Measurements from ENCODE around the gene RNF220.

Gene RNF220

DNA sequence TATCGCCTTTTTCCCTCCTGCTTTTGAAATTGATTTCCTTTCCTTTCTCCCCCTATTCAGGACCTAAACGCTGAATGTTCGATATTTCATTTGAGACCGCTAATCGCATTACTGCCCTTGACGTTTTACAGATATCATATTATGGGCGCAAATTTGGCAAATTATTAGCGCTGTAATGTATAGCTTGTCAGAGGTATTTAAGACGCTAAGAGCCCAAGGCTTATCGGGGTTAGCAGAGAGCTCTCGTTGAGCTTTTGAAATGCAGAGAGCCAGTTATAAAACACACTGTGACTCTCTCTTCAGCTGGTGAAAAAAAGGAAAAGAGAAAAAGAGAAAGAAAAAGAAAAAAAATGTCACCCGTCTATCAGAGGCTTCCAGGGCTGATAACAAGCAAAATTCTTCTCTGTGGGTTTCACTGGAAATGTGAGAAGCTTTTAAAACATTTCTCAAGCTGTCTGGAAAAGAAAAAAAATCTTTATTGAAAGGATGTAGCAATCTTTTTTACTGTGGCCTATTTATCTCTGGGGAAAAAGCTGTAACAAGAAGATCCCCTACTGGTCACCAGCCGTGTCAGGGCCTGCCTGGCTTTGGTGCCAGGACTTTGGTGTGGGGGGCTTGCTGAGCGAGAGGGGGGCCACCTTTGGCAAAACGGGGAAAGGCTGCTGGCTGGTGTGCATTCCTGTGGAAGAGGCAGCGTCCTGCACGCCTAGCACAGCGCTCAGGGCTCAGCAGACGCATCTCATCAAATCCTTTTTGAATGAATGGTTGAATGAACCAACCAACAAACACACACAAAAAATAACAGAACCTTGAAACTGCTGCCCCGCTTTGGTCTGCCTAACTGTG, 119.8 kb downstream of the RNF220 start:
- no peak for ATAC-seq

DNA sequence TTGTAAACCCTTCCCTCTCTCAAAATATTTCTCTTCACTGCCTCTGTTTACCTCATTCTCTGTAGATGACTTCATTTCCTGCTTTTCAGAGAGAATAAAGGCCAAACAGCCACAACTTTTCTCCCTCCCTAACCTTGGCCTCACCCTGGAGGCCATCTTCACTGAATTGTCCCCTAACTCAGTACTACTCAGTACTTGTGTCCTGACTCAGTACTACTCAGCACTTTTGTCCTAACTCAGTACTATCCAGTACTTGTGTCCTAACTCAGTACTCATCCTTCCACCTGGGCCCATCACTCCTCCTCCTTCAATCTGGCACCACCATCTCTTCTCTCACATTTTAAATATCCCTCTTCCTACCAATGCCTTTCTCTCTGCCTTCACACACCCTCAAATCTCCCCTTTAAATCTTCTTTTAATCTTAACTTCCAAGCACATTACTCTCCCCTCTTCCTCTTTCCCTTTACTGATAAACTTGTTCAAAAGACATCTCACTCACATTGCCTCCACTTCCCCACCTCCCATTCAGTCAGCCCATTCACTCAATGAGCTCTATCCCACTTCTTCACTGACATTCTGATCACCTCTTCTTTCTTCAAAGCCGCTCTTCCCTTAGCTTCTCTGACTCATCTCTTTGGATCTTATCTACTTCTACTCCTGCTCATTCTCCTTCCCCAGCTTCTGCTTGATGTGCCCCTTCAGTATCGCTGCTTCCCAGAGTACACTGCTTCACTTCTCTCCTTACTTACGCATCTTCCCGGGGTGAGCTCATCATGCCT, 121.4 kb downstream of the RNF220 start:
- no peak for ATAC-seq

DNA sequence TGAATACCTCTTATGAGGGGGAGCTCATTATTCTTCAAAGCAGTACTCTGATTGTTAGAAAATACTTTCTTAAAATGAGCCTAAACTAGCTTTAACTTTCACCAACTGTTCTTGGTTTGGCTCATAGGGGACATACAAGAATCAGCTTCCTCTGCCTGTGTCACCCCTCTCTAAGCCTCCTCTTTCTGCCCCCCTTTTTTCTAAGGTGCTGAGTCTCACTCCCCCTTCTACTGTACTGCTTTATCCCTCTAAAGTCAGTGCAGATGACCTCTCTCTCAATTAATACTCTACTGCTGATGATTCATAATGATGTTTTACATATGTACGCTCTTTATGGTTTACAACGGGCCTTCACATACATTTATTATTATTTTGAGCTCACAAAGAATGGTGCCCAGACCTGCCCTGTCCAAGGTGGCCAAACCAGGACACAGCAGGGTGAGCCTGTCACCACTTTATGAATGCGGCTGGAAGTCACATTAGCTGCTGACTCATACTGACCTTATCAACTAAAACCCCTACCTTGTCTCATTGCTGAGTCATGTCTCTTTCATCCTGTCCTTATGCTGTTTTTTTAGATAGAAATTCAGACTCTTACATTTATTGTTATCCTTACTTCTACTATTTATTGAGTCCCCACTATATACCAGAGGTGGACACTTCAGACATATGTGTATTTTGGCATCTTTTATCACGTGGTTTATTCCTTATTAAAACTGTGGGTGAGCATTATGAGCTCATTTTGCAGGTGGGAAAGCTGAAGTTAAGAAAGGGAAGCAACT, 126.9 kb downstream of the RNF220 start:
- peak; percentile 86 to 92 for ATAC-seq

DNA sequence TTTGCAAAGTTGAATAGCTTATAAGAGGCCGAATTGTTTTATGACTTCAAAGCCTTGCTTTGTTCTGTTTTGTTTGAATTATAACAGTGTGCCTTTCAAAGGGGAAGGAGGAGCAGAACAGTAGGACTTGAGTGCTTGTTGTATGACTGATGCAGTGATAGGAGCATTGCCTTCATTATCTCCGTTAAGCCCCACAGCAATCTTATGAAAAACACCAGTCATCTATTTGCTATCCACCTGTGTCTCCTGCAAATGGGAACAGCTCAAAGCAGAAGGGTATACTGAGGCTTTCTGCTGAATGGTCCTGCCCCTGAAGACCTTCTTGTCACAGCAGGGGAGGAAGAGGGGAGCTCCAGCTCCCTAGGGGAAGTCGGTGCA, 127.5 kb downstream of the RNF220 start:
- ATAC-seq: no peak

DNA sequence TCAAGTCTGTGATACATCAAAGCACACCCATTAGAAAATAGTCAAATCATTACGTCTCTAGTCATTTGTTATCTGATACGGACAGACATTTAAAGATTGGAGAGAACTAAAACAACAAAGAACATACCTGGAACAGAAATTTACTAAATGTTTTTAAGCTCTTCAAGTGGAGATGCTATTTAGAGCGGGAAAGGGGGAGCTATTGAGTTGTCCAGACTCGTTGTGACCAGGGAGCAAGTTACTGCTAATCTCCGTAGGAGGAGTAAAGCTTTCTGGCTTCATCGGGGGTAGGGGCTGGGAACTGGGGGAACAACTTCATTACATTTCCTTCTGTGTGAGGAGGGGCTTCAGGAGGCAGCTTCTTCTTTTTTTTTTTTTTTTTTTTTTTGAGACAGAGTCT, 129.7 kb downstream of the RNF220 start:
- no peak for ATAC-seq

DNA sequence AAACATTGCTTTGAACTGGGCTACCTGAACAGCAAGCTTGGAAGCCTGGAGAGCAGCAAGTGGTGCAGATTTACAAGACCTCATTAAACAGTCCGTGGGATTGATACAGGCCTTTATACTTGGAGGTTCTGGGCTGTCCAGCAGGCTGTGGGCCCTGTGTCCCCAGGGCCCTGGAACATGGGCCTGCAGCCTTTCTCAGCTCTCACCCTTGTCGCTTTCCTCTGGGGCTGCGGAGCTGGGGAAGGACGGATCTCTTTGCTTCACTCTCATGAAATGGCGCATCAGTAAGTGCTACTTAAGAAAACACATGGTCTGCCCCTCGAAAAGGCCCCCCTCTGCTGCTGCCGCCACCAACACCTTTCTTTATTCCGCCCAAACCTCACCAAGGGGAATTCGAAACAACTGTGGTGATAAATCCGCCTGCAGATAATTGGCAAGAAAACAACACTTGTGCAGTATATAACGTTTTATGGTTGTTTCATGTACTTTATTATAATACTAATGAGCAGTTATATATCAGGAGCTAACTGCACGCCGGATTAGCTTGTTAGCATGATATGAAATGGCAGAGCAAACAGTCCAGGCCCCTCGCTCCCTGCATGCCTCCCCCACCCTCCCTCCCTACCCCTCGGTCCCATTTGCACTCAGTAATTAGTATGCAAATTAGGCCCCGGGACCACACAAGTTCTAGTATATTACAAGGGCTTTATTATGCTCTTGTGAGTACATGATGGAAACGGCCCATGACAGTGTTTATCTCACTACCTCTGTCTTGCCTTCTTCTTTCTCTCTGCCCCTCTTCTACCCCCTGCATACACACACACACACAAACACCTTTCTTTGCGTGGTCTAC, 131.5 kb downstream of the RNF220 start:
- no peak for ATAC-seq

DNA sequence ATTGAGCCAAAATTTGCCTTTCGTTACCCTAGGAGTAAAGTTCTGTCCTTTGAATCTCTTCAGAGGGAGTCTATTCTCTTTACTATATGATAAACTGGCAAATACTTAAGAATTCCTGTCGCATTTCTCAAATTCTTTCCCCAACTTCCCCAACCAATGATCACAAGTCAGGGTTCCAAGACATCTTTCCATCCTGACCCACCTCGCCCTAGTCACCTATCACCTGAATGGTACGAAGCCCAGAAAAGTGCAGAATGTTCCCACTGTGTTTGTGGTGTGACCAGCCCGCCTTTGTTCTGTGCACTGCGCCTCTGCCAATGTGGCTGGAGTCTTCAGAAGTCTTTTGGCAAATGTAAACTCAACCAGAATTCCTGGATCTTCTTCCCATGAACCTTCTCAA, 132.5 kb downstream of the RNF220 start:
- ATAC-seq: no peak

DNA sequence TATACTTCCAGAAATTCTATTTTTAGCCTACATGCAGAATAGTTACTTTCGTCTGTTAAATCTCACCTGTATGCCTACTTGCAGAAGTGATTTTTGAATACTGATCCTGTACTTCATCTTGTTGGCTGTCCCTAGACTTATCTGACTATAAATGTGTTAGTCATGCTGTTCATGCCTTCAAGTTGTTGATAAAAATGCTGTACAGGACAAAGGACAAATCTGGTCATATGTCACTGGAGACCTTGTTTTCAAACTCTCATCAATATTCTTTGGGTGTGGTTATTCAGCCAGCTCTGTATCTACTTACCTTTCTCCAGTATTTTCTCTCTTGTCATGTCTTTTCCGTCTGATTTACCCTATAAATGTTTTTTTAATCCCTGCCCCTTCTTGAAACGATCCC, 132.9 kb downstream of the RNF220 start:
- no peak for ATAC-seq

DNA sequence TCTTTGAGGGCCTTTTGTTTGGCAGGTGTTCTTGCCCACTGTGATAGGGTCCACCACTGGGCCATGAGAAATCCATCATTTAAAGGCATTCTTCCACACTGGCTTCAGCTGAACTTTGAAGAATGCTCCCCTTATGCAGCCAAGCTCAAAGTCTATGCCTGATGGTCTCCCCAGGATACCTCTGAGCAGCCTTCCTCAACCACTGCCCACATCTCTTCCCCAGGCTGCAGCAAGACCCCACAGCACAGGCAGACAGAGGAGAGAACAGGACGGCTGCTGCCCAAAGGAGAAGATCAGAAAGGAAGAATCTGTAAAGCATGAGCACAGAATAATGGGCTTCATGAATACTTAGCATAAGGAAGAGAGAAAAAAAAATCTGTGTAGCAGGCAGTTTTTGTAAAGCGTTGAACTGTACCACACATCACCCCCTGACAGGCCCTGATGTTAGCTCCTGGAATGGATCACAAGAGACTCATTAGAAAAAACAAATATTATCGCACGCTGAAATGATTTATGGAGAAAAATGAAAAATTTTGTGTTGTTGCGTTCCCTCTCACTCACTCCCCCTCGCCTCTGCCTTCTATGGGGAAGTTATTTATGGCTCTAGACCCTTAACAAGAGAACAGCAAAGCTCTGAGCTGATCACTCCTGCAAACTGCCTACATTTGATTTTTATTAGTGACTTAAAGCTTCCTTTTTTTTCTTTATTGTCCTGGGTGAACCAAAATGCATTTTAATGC, 135.1 kb downstream of the RNF220 start:
- no peak for ATAC-seq

DNA sequence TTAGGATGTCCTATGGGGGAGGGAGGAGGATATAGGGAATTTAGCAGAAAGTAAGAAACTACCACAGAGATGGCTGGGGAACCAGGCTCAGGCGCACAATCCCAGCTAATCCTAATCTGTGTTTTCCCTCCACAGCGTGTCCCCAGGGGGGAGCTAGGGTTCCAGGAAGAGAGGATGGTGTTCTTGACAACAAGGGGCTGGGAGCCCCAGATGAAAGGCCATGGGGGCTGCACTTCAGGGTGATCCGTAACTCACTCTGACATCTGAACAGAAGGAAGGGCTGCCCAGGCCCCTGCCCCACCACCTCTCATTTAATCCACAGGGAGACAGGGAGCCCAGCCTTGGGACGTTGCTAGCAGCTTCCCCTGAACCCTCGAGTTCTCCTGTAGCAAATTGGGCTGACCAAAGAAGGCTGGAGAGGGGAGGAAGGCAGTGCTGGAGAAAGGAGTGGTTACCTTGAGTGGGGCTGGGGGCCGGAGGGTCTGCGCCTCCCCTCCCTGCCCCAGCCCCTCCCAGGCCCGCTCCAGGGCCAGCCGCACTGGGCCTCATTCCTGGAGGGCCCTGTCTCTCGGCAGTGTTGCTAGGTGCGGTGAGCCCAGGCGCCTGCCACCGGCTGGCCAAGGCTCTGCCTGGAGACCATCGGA, 137.5 kb downstream of the RNF220 start:
- ATAC-seq: no peak

DNA sequence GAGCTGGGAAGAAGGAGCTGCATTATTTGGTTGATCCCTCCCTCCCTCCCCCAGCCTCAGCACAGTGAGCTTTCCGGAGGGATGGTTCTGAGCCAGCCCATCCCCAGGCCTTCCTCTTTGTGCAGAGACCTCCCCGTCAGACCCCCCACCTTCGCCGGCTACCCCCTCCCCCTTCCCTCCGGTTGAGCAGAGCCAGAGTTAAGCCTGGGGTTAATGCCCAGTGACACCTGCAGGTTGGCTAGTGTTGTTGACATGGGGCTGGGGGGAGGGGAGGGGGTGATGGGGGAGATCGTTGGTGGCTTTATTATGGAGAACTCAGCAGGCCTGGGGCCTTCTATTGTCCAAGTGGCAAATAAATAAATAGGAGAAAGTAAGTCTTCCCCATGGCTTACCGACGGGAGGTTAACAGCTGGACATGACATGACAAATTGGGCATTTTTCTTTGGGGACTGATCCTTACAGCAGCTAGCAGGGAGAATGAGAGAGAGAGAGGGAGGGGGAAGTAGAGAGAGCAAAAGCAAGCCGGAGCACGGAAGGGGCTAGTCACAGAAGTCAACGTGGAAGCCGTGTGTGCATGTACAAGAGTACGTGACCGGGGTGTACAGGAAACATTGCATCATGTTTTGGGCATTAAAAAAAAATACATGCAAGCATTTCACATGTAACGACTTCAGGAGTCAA, 138.1 kb downstream of the RNF220 start:
- no peak for ATAC-seq

DNA sequence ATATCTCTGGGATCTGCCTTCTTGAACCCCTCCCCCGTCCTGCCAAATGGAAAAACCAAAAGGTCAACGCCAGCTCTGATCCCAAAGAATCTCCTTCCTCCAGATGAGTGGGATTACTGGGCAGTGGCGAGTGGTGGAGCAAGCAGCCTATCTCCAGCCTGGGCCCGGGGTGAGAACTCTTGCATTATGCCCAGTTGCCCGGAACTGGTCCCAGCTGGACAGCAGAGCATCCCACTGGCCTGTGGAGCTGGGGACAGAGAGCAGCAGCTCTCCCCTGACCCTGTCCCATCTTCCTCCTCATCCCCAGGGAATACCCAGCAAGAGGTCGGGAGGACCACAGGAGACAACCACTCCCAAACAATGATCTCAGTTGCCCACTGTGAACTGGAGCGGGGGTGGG, 138.7 kb downstream of the RNF220 start:
- no peak for ATAC-seq

DNA sequence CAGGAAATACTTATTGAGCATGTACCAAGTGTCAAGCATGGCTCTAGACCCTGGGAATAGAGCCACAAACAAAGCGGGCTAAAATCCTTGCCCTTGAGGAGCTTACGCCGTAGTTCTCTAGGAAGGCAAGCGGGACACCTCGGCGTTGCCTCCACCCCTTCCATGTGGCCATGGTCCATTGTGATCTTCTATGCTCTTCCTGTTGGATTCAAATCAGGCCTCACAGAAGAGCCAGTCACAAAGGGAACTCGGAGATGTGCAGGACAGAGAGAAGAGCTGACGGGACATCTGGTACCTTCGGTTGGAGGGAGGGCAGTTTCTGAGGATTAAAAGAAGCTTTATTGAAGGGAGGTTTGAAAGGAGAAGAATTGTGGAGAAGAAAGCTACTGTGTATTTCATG, 139.9 kb downstream of the RNF220 start:
- no peak for ATAC-seq

DNA sequence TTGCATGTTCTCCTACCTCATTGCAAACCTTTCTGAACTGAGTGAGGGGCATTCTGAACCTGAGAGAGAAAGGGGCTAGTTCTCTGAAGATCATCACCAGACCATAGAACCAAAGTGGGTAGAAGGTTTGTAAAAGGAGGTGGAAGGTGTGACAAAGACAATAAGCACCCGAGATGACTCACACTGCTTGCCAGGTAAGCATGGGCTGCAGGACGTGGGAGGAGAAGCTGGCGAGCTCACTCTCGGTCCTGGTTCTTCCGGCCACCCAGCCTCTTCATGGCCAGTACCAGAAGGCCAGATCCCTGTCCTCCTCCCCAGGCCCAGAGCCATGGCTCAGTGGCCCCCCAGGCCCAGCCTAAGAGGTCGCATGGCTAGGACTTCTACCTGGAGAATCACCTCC, 140.9 kb downstream of the RNF220 start:
- ATAC-seq: no peak

DNA sequence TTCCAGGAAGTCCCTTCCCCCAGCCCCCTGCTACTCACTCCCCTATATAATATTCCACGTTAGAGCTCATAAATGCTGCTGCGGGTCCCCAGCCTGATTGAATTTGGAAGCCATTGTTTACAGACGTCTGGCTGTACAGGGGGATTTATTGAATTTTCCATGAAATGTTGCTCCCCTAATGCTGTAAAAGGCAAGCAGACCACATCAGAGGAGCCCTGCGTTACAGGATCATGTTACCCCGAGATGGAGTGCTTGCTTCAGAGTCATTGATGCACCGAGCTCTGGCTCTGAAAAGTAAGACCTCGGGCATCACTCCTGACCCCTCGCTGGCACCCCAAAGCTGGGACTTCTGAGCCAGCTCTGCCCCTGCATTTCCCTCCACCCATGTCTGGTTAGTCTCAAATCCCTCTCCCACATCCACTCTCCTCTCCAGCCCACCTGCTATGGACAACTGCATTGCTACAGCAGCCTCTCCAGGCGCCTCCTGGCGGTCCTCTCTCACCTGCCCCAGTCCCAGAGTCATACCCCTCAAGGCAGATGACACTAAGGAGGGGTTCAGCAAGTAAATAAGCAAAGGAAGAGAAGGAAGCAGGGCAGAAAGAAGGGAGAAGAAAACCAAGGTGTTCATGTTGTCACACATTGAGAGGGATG, 141.5 kb downstream of the RNF220 start:
- ATAC-seq: no peak

DNA sequence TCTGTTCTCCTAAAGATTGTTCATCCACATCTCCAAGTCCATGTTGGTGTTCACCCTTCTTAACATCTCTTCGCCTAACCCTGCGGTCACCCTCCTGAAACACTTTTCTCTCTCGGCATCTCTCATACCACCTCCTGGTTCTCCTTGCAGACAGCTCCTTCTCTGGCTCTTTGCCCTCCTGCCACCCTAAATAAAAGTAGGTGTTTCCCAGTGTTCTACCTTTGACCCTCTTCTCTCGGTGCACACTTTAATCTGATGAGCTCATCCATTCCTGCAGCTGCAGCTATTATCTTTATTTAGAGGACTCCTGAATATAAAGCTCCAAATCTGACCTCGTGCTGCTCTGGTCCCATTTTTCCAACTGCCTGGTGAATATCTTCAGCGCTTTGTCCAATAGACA, 142.3 kb downstream of the RNF220 start:
- no peak for ATAC-seq

DNA sequence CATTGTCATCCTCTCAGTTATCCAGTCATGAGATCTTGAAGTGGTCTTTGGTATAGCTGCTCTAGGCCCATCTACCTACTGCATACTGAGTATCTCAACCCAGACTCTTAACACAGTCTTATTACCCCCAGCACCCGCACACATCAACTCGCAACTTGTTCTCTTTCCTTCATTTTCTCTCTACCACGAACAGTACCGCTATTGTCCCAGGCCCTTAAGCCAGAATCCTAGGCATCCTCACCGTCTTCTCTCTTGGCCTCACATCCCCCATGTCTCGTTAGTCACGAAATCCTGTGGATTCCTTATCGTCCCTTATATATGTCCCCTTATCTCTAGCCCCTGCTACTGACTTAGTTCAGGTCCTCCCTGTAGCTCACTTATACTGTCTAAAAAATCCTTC, 142.8 kb downstream of the RNF220 start:
- no peak for ATAC-seq

DNA sequence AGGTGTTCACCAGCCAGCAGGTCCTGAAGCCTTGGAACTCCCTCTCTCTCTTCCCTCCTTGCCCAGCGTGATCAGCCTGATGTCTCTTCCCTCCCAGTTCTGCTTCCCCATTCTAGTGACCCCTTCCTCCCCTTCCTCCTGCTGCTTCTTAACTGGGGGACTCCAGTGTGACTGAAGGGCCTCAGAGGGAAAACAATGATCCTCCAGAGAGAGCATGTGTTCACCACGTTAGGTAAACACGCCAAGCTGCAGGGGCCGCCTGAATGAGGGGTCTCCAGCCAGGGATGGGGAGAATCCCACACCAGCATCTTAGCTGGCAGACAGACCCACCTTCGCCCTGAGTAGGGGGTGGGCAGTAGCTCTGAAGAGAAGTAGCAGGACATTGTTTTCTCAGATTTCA, 144.5 kb downstream of the RNF220 start:
- ATAC-seq: no peak

DNA sequence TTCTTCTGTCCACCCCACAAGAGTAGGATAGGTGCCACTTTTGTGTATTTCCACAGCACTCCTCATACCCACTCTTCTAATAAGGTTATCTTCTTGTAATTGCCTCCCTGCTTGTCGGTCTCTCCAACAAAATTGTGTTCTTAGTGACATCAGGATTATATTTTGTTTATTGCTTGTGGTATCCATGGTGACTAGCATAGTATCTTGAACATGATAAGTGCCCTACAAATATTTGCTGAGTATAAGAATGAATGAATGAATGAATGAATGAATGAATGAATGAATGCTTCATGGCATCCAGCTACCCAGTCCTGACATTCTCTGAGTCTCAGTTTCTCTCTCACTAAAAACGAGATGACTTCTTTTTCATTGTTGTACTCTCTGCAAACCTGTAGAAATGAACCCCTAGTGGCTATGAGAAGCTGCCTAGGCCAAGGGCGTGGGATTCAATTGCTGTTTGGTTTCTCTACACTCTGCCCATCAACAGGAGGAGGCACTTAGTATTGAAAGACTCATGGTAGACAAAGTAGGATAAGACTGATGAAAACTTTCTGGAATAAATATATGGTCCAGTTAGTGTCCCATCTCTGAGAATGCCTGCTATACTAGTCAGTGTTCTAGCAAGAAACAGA, 148.2 kb downstream of the RNF220 start:
- ATAC-seq: no peak

DNA sequence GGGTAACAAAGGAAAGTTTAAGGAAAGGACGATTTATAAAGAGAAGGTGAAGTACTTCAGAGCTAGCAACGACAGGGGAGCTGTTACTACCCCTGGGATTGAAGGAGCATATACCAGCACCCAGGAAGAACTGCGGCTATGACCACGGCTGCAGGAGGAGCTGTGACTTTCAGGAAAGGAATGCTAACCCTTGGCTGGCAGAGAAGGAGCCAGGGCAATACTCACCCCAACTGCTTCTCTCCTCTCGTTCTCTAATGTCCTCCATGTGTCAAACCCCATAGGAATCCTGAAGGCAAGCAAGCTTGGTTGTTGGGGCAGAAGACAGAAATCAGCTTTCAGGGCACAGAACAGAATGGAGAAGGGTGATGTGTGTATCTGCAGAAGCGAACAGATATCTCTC, 148.7 kb downstream of the RNF220 start:
- no peak for ATAC-seq
